Ovary (tissue), 3 donors: Measurements from ENCODE around the gene DYNC2LI1.

Experiments used
- CTCF ChIP-seq, 3 donors: fragments of 450-650 bp in 2 of 3; fragments of 200-600 bp in 1 of 3; IDR thresholded peaks; one replicate each; pipeline versions ENCODE4 v1.5.1 to v1.8.0; 2016 to 2022; ENCODE audit warnings: antibody characterized with exemption in 3 of 3, mild to moderate bottlenecking in 1 of 3
- EP300 ChIP-seq: sonication (generic); formaldehyde crosslinking; IDR thresholded peaks from one replicate; pipeline ENCODE4 v1.6.1; 2017; ENCODE audit warnings: antibody characterized with exemption
- POLR2A ChIP-seq: fragments of 450-650 bp; IDR thresholded peaks from one replicate; pipeline ENCODE4 v1.6.1; 2017; ENCODE audit warnings: antibody characterized with exemption, mild to moderate bottlenecking, moderate library complexity
- donor health status: DM: no; HTN: no; CAD: no.

- TF ChIP-seq POLR2A (no peak), CTCF (IDR thresholded peaks at IDR 0.05) (no peak), EP300 (no peak)
Observed at GRCh38 chr2:43822839-43823238, 49.0 kb downstream of the DYNC2LI1 start.
